ENCODE measurements around the gene RASSF5. TPM values are rescaled to one million over a fixed set of nuclear protein-coding genes. Genes with fewer than 3 reads are reported as not detected.
A peak's percentile ranks its signal among the peaks of the same experiment; 100 is the strongest.

The RASSF5 gene
- total and polyA plus RNA-seq, 9 of the 15 experiments (the other 6 are each of a cell fraction or from before 2014, with no cell fraction given) = 6.1 to 41.0 (median 25.2) TPM

DNA sequence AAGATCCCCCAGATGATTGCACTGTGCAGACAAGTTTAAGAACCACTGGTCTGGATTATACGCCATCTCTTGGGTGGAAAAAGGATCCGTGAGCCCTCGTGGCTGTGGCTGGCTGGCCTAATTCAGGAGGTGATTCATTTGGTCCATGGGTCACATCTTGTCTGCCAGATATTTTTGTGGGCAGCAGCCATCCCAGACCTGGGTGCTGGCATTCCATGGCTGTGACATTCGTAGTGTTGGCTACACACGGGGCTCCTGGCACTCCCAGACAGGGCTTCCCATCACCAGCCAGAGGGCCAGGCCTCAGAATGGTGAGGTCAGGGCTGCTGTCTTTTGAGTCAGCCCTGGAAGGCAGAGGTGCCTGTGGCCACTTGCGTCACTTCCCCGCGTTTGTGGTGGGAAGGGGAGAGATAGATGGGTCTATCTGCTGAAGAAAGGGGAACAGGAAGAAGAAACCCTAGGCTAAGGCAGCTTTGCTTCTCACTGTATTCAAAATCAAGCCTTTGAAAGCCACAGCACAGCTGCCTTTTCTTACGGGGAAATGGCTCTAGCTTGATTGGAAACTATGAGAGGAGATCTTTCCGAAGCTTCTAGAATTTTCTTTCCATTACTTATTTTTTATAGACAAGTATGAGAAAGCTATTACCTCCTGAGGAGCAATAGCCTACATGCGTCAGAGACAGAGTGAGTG, 72.6 kb downstream of the RASSF5 start (continued):
- TF ChIP-seq, protein P1, sequence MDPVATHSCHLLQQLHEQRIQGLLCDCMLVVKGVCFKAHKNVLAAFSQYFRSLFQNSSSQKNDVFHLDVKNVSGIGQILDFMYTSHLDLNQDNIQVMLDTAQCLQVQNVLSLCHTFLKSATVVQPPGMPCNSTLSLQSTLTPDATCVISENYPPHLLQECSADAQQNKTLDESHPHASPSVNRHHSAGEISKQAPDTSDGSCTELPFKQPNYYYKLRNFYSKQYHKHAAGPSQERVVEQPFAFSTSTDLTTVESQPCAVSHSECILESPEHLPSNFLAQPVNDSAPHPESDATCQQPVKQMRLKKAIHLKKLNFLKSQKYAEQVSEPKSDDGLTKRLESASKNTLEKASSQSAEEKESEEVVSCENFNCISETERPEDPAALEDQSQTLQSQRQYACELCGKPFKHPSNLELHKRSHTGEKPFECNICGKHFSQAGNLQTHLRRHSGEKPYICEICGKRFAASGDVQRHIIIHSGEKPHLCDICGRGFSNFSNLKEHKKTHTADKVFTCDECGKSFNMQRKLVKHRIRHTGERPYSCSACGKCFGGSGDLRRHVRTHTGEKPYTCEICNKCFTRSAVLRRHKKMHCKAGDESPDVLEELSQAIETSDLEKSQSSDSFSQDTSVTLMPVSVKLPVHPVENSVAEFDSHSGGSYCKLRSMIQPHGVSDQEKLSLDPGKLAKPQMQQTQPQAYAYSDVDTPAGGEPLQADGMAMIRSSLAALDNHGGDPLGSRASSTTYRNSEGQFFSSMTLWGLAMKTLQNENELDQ (CRISPR knock-in tag; IDR thresholded peaks at IDR 0.05; ENCODE audit: borderline replicate concordance) = no peak
- TF ChIP-seq MAX (CRISPR knock-in tag; IDR thresholded peaks at IDR 0.05) (peak; percentile 66), NONO (IDR thresholded peaks at IDR 0.05; ENCODE audit: low read depth in 2 of 2, low read length in 1 of 2) (no peak), MEF2D (tag; conservative IDR thresholded peaks at IDR 0.05; ENCODE audit: low read depth) (no peak), RBM15 (IDR thresholded peaks at IDR 0.05; ENCODE audit: insufficient read depth, low read length) (no peak), ZZZ3 (IDR thresholded peaks at IDR 0.05) (no peak), NR2C1 (IDR thresholded peaks at IDR 0.05) (no peak), NR2C1 (tag; IDR thresholded peaks at IDR 0.05) (no peak), MBD2 (IDR thresholded peaks at IDR 0.05; ENCODE audit: borderline replicate concordance, low read depth) (0 out of 2 replicates have a peak, but pooled peaks have one; percentile 21), ZNF324 (CRISPR knock-in tag; IDR thresholded peaks at IDR 0.05) (no peak), GTF2A2 (tag; IDR thresholded peaks at IDR 0.05) (no peak), SOX6 (IDR thresholded peaks at IDR 0.05) (peak; percentile 33; the same call in 1 of the 2 replicates), FOXK2 (conservative IDR thresholded peaks at IDR 0.05 in 1 of 2, IDR thresholded peaks at IDR 0.05 in 1 of 2; ENCODE audit: low read depth in 2 of 2) (no peak), ZNF586 (CRISPR knock-in tag; conservative IDR thresholded peaks at IDR 0.05) (no peak), MYC (IDR thresholded peaks at IDR 0.05; ENCODE audit: low read depth, low read length) (0 out of 2 replicates have a peak, but pooled peaks have one; percentile 42), MYC (CRISPR knock-in tag; IDR thresholded peaks at IDR 0.05; ENCODE audit: borderline replicate concordance, low read depth) (0 out of 2 replicates have a peak, but pooled peaks have one; percentile 34), SMAD3 (CRISPR knock-in tag; conservative IDR thresholded peaks at IDR 0.05) (0 out of 2 replicates have a peak, but pooled peaks have one; percentile 22), GTF3C2 (IDR thresholded peaks at IDR 0.05; ENCODE audit: borderline replicate concordance, extremely low read depth, insufficient read length) (no peak), HIVEP1 (CRISPR knock-in tag; IDR thresholded peaks at IDR 0.05) (no peak), ZNF644 (tag; IDR thresholded peaks at IDR 0.05; ENCODE audit: low read depth) (no peak), NFYB (IDR thresholded peaks at IDR 0.05; ENCODE audit: extremely low read depth, insufficient read length) (no peak), ZKSCAN1 (IDR thresholded peaks at IDR 0.05; ENCODE audit: low read depth, low read length) (no peak), POLR2H (tag; IDR thresholded peaks at IDR 0.05; ENCODE audit: low read depth) (no peak), SAP30 (IDR thresholded peaks at IDR 0.05; ENCODE audit: borderline replicate concordance, insufficient read depth, low read depth, low read length, poor library complexity, severe bottlenecking) (no peak)

All from K562 (cell line).